HCT116 (cell line): ENCODE measurements around the gene ANKRD44. TPM values are rescaled to one million over a fixed set of nuclear protein-coding genes. Genes with fewer than 3 reads are reported as not detected.

Experiments used
- ATAC-seq: fragments of 200-7000 bp; cut with Tn5 transposase; 2 replicates; pipeline ENCODE4 v1.9.1; 2020; ENCODE audit warnings: mild to moderate bottlenecking, moderate library complexity
- BruUV-seq: library from RNA; stranded (reverse); fragments of 400-500 nt; replicated peaks from 2 replicates; lab custom pipeline; 2021; lab: Mats Ljungman, UMichigan
- CTCF ChIA-PET: fragments of 300-600 bp; sonication (Branson Sonifier 250); formaldehyde crosslinking; loops from one replicate; lab custom pipeline; 2021; ENCODE audit warnings: antibody characterized with exemption; lab: Charles Lee
- POLR2A ChIA-PET: fragments of 300-600, 350-600 bp; sonication (Branson Sonifier 250); formaldehyde crosslinking; loops from one replicate; lab custom pipeline; 2021; ENCODE audit warnings: antibody characterized with exemption; lab: Charles Lee
- RAD21 ChIA-PET, 2 experiments: fragments of 300-600 bp; sonication (Branson Sonifier 250); formaldehyde crosslinking; loops; one replicate each; lab custom pipeline; 2023; ENCODE audit warnings: low total read pairs in 2 of 2; ENCODE audit not compliant: uncharacterized antibody in 2 of 2, unreplicated experiment in 2 of 2, low non-redundant PET in 1 of 2; lab: Charles Lee
- DNase-seq: peaks from one replicate; pipeline ENCODE4 v3.0.0-alpha.2; 2010; ENCODE audit warnings: low read depth, low spot score
- H2AFZ ChIP-seq: fragments of 200-600 bp; shearing (Covaris generic), sonication (generic); 2 replicates; pipeline ENCODE4 v1.6.1; 2017; ENCODE audit warnings: low read depth, mixed run types, mixed read lengths, antibody characterized with exemption, low read length; ENCODE audit not compliant: poor library complexity, severe bottlenecking
- H3K27ac ChIP-seq: 2 replicates; pipeline ENCODE4 v1.5.1; 2012; ENCODE audit warnings: low read depth, low read length
- H3K27me3 ChIP-seq: fragments of 200-600 bp; sonication (generic); 2 replicates; pipeline ENCODE4 v1.6.1; 2016; ENCODE audit warnings: mixed run types, low read length, mixed read lengths; ENCODE audit not compliant: insufficient read depth
- H3K36me3 ChIP-seq, 2 experiments: fragments of 200-500 bp in 1 of 2; fragments of 200-600 bp in 1 of 2; sonication (Bioruptor generic) in 1 of 2; sonication (generic) in 1 of 2; 2 replicates each; pipeline versions ENCODE4 v1.5.1 to v1.6.1; 2014 to 2016; ENCODE audit warnings: low read length in 2 of 2, inconsistent platforms in 1 of 2, mixed read lengths in 1 of 2, mixed run types in 1 of 2; ENCODE audit not compliant: insufficient read depth in 2 of 2, control insufficient read depth in 1 of 2
- H3K4me1 ChIP-seq, 2 experiments: fragments of 200-600 bp in 1 of 2; sonication (generic) in 1 of 2; 2 replicates each; pipeline versions ENCODE4 v1.5.1 to v1.6.1; 2012 to 2017; ENCODE audit warnings: low read length in 2 of 2, inconsistent platforms in 1 of 2, mild to moderate bottlenecking in 1 of 2, mixed read lengths in 1 of 2, mixed run types in 1 of 2, moderate library complexity in 1 of 2; ENCODE audit not compliant: insufficient read depth in 2 of 2, control insufficient read depth in 1 of 2
- H3K4me2 ChIP-seq: fragments of 200-600 bp; sonication (generic); 2 replicates; pipeline ENCODE4 v1.6.1; 2017; ENCODE audit warnings: mixed run types, low read length, mixed read lengths
- H3K4me3 ChIP-seq, 2 experiments: fragments of 200-600 bp in 1 of 2; sonication (generic) in 1 of 2; replicated peaks in 1 of 2; 2 replicates each; pipeline ENCODE4 v1.5.1; 2011 to 2016; ENCODE audit warnings: low read length in 2 of 2, control low read depth in 1 of 2, low read depth in 1 of 2, mild to moderate bottlenecking in 1 of 2, mixed read lengths in 1 of 2, mixed run types in 1 of 2
- H3K79me2 ChIP-seq: fragments of 200-600 bp; sonication (generic); 2 replicates; pipeline ENCODE4 v1.6.1; 2017; ENCODE audit warnings: mild to moderate bottlenecking, mixed run types, low read length, moderate library complexity, mixed read lengths; ENCODE audit not compliant: insufficient read depth
- H3K9ac ChIP-seq: fragments of 200-600 bp; sonication (generic); 2 replicates; pipeline ENCODE4 v1.6.1; 2016; ENCODE audit warnings: low read length, mixed read lengths
- H3K9me2 ChIP-seq: fragments of 200-600 bp; sonication (generic), shearing (Covaris generic); 2 replicates; pipeline ENCODE4 v1.6.1; 2017; ENCODE audit warnings: mixed run types, mild to moderate bottlenecking, moderate library complexity; ENCODE audit not compliant: insufficient read depth
- H3K9me3 ChIP-seq, 2 experiments: fragments of 200-500 bp in 1 of 2; fragments of 200-600 bp in 1 of 2; sonication (Bioruptor generic) in 1 of 2; sonication (generic) in 1 of 2; 2 replicates each; pipeline ENCODE4 v1.6.1; 2014 to 2017; ENCODE audit warnings: low read length in 2 of 2, mixed read lengths in 2 of 2, inconsistent platforms in 1 of 2, low read depth in 1 of 2, mild to moderate bottlenecking in 1 of 2, mixed run types in 1 of 2, moderate library complexity in 1 of 2; ENCODE audit not compliant: control insufficient read depth in 1 of 2, insufficient read depth in 1 of 2
- H4K20me1 ChIP-seq: fragments of 200-600 bp; sonication (generic), shearing (Covaris generic); 2 replicates; pipeline ENCODE4 v1.6.1; 2017; ENCODE audit warnings: mixed run types, mild to moderate bottlenecking, moderate library complexity; ENCODE audit not compliant: insufficient read depth
- ATF3 ChIP-seq: IDR thresholded peaks from 2 replicates; pipeline ENCODE4 v1.6.1; 2012
- EGR1 ChIP-seq: IDR thresholded peaks from 2 replicates; pipeline ENCODE4 v1.6.1; 2012; ENCODE audit warnings: low read depth
- ELF1 ChIP-seq: IDR thresholded peaks from 2 replicates; pipeline ENCODE4 v1.6.1; 2012; ENCODE audit warnings: low read depth, borderline replicate concordance
- EZH2 ChIP-seq: fragments of 200-600 bp; sonication (generic); IDR thresholded peaks from 2 replicates; pipeline ENCODE4 v1.6.1; 2017; ENCODE audit warnings: antibody characterized with exemption, mixed run types
- FOSL1 ChIP-seq: IDR thresholded peaks from 2 replicates; pipeline ENCODE4 v1.6.1; 2012; ENCODE audit warnings: low read depth
- JUND ChIP-seq: IDR thresholded peaks from 2 replicates; pipeline ENCODE4 v1.6.1; 2012
- MAX ChIP-seq: IDR thresholded peaks from 2 replicates; pipeline ENCODE4 v1.6.1; 2012
- POLR2AphosphoS5 ChIP-seq: IDR thresholded peaks from 2 replicates; pipeline ENCODE4 v1.6.1; 2011; ENCODE audit warnings: mild to moderate bottlenecking, low read depth, low read length, moderate library complexity
- SIN3A ChIP-seq: IDR thresholded peaks from 2 replicates; pipeline ENCODE4 v1.6.1; 2012; ENCODE audit warnings: low read depth
- SP1 ChIP-seq: IDR thresholded peaks from 2 replicates; pipeline ENCODE4 v1.6.1; 2012; ENCODE audit warnings: low read depth
- SRF ChIP-seq: IDR thresholded peaks from 2 replicates; pipeline ENCODE4 v1.6.1; 2012; ENCODE audit warnings: low read depth
- YY1 ChIP-seq: IDR thresholded peaks from 2 replicates; pipeline ENCODE4 v1.6.1; 2011; ENCODE audit warnings: low read length, low read depth, moderate library complexity, mild to moderate bottlenecking; ENCODE audit not compliant: insufficient replicate concordance; ENCODE audit errors: extremely low read depth
- ZFX ChIP-seq: fragments of 450-650 bp; IDR thresholded peaks from 2 replicates; pipeline ENCODE4 v1.6.1; 2017
- ZNF274 ChIP-seq: fragments of 200-500 bp; sonication (Bioruptor generic); IDR thresholded peaks from 2 replicates; pipeline ENCODE4 v1.6.1; 2014; ENCODE audit warnings: mild to moderate bottlenecking, low read depth, low read length, inconsistent platforms
- intact Hi-C: fragments of 100-400 bp; cut with micrococcal nuclease; formaldehyde crosslinking; loops from 2 replicates; pipeline ENCODE4 v1.10.0; 2022
- total RNA-seq: library from RNA; stranded (reverse); gene quantifications from one replicate; pipeline ENCODE4 v1.2.1, GENCODE V29; 2021; ENCODE audit not compliant: unreplicated experiment

ANKRD44 gene
- total RNA-seq, 1 experiment from 2014 or later, result 2.7 TPM

- Histone ChIP-seq H4K20me1 (no peaks in the 10 kb centered on the region), H2AFZ (no peak overlapping the region), H3K4me2 (no peak overlapping the region), H3K27ac (no peak overlapping the region), H3K27me3 (no peaks in the 10 kb centered on the region), H3K9me2 (no peaks in the 10 kb centered on the region), H3K79me2 (no peaks in the 10 kb centered on the region), H3K9ac (no peak overlapping the region), H3K4me3 (no peak overlapping the region), H3K4me1 (no peaks in the 10 kb centered on the region), H3K9me3 (no peaks in the 10 kb centered on the region), H3K36me3 (no peaks in the 10 kb centered on the region)
- DNase-seq (no peak), ATAC-seq (no peak)
- BruUV-seq, result no TSS peak
- RAD21 ChIA-PET, result no interaction called here
- no peak for TF ChIP-seq EZH2
- no peak for TF ChIP-seq ATF3
- TF ChIP-seq JUND, result no peak
- no peak for TF ChIP-seq SIN3A
- no peak for TF ChIP-seq ZFX
- TF ChIP-seq EGR1, result no peak
- TF ChIP-seq SRF, result no peak
- TF ChIP-seq ZNF274, result no peak
- TF ChIP-seq FOSL1, result no peak
- TF ChIP-seq MAX, result no peak
- TF ChIP-seq ELF1, result no peak
- no peak for TF ChIP-seq SP1
- no peak for TF ChIP-seq YY1
- no peak for TF ChIP-seq POLR2AphosphoS5
- CTCF ChIA-PET, result no interaction called here
- intact Hi-C loops, result no loop called here
- POLR2A ChIA-PET, result no interaction called here
Observed at GRCh38 chr2:197339496-197340220, 29.1 kb upstream of the ANKRD44 start.
